Sigmoid colon (tissue), 4 donors: ENCODE measurements around the gene BRMS1.

ENCODE experiments used
- POLR2A ChIP-seq, 2 donors: fragments of 450-650 bp; IDR thresholded peaks; one replicate each; pipeline ENCODE4 v1.6.1; 2016; ENCODE audit warnings: antibody characterized with exemption in 2 of 2, mild to moderate bottlenecking in 2 of 2, moderate library complexity in 2 of 2
- POLR2AphosphoS5 ChIP-seq, 4 donors: sonication (generic); formaldehyde crosslinking; IDR thresholded peaks; one replicate each; pipeline ENCODE4 v1.6.1; 2017; ENCODE audit warnings: antibody characterized with exemption in 4 of 4
- TF ChIP-seq, protein P1 (sequence below), 4 experiments: fragments of 450-650 bp in 3 of 4; fragments of 200-600 bp in 1 of 4; IDR thresholded peaks; one replicate each; pipeline ENCODE4 v1.5.1; 2016 to 2019; ENCODE audit warnings: antibody characterized with exemption in 4 of 4, mild to moderate bottlenecking in 3 of 4, moderate library complexity in 2 of 4

DNA sequence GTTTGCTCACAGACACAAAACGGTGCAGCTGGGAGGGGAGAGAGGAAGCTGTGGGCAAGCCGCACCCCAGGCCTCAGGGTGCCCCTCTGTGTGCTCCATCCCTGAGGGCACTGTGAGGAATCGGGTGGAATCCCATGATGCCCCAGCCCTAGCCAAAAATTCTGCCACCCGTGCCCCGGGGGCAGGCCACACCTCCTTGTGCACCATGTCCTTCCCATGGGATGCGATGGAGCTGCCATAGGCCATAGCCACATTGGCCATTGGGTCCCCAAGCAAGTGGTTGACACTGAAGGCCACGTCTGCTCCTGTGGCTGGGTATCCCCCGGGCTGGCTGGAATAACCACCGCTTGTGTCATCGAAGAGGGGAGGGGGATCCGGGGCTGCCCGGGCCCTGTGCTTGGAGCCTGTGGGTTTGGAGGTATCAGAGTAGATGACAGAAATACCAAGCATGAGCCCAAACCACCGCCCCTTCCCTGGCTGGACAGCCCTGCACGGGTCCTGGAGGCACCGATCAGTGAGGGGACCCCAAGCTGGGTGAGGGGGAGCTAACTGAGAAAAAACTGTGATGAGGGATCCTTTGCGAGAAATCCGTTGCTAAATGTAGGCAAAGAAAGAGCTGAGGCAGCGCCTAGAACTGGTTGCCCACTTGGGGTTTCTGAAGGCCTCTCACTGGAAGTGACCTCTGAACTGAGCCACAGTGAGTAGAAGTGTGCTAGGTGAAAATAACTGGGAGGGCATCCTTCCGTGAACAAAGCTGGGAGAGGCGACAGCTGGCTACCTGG lies 56.8 kb downstream of the BRMS1 start:
- TF ChIP-seq, protein P1, sequence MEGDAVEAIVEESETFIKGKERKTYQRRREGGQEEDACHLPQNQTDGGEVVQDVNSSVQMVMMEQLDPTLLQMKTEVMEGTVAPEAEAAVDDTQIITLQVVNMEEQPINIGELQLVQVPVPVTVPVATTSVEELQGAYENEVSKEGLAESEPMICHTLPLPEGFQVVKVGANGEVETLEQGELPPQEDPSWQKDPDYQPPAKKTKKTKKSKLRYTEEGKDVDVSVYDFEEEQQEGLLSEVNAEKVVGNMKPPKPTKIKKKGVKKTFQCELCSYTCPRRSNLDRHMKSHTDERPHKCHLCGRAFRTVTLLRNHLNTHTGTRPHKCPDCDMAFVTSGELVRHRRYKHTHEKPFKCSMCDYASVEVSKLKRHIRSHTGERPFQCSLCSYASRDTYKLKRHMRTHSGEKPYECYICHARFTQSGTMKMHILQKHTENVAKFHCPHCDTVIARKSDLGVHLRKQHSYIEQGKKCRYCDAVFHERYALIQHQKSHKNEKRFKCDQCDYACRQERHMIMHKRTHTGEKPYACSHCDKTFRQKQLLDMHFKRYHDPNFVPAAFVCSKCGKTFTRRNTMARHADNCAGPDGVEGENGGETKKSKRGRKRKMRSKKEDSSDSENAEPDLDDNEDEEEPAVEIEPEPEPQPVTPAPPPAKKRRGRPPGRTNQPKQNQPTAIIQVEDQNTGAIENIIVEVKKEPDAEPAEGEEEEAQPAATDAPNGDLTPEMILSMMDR (IDR thresholded peaks at IDR 0.05) = no peak
- TF ChIP-seq POLR2A (IDR thresholded peaks at IDR 0.05) = no peak
- no peak for TF ChIP-seq POLR2AphosphoS5 (IDR thresholded peaks at IDR 0.05)
